Activated naive CD4-positive, alpha-beta T cell treated with anti-CD3 and anti-CD28 coated beads for 36 hours (primary cell): ENCODE results near the gene NINJ2. TPM values are rescaled to one million over a fixed set of nuclear protein-coding genes. Genes with fewer than 3 reads are reported as not detected.
"Not testable (repeated sequence)": the region's sequence is repeated elsewhere in the genome, so short reads cannot be mapped to it uniquely, and the experiment has no call there.

Source experiments
- CTCF ChIA-PET: fragments of 350-600 bp; sonication (Branson Sonifier 250); formaldehyde crosslinking; loops from one replicate; lab custom pipeline; 2021; ENCODE audit warnings: antibody characterized with exemption; lab: Charles Lee
- DNase-seq: peaks from one replicate; pipeline ENCODE4 v3.0.0-alpha.2; 2020
- H3K27ac Mint-ChIP-seq: one replicate; pipeline ENCODE4 v1.8.0; 2021; ENCODE audit warnings: mild to moderate bottlenecking, mixed read lengths
- H3K27me3 Mint-ChIP-seq: one replicate; pipeline ENCODE4 v1.8.0; 2021; ENCODE audit warnings: low read depth, mixed read lengths
- H3K36me3 Mint-ChIP-seq: one replicate; pipeline ENCODE4 v1.8.0; 2021; ENCODE audit warnings: low read depth, mixed read lengths
- H3K4me1 Mint-ChIP-seq: one replicate; pipeline ENCODE4 v1.8.0; 2021; ENCODE audit warnings: low read depth, mixed read lengths
- H3K4me3 Mint-ChIP-seq: one replicate; pipeline ENCODE4 v1.8.0; 2021; ENCODE audit warnings: mild to moderate bottlenecking, moderate library complexity, mixed read lengths
- H3K9me3 Mint-ChIP-seq: one replicate; pipeline ENCODE4 v1.8.0; 2021; ENCODE audit warnings: mixed read lengths
- intact Hi-C: fragments of 100-400 bp; cut with micrococcal nuclease; formaldehyde crosslinking; loops from one replicate; pipeline ENCODE4 v1.15.1; 2023
- total RNA-seq, 2 experiments: library from RNA; stranded (reverse); gene quantifications; one replicate each; pipeline ENCODE4 v1.2.3, GENCODE V29; 2021

The NINJ2 gene
- total RNA-seq, 2 experiments from 2014 or later: 1.8 to 2.5 TPM

- no peak overlapping the region for H3K27ac Mint-ChIP-seq
- no peak overlapping the region for H3K4me3 Mint-ChIP-seq
- no peak for DNase-seq
- CTCF ChIA-PET: no interaction called here
- no peaks in the 10 kb centered on the region for H3K27me3 Mint-ChIP-seq
- H3K9me3 Mint-ChIP-seq: peaks cover 3% of the 10 kb centered on the region
- H3K36me3 Mint-ChIP-seq: no peaks in the 10 kb centered on the region
- intact Hi-C loops: no loop called here
- H3K4me1 Mint-ChIP-seq: peaks cover 2% of the 10 kb centered on the region
These were observed 75.9 kb downstream of the NINJ2 start for GRCh38 chr12:587132-588023.

GRCh38 chr12:586318-587071, 76.8 kb downstream of the NINJ2 start:
- Mint-ChIP-seq H3K4me3 (no peak overlapping the region), H3K4me1 (peaks cover 2% of the 10 kb centered on the region), H3K27ac (no peak overlapping the region), H3K9me3 (peaks cover 3% of the 10 kb centered on the region), H3K27me3 (no peaks in the 10 kb centered on the region), H3K36me3 (no peaks in the 10 kb centered on the region)
- DNase-seq: no peak
- intact Hi-C loops: no loop called here
- CTCF ChIA-PET: no interaction called here

GRCh38 chr12:585062-586061, 77.9 kb downstream of the NINJ2 start:
- CTCF ChIA-PET: interaction anchor here (0.7 kb wide), 1 partner anchor 30 kb away, joined by 3 read pairs; no protein-coding TSS in a partner anchor
- intact Hi-C loops: no loop called here
- H3K27ac Mint-ChIP-seq: no peak overlapping the region

GRCh38 chr12:583251-583869, 79.9 kb downstream of the NINJ2 start:
- Mint-ChIP-seq H3K4me1 (no peaks in the 10 kb centered on the region), H3K9me3 (peaks cover under 1% of the 10 kb centered on the region), H3K36me3 (no peaks in the 10 kb centered on the region), H3K27me3 (no peaks in the 10 kb centered on the region), H3K4me3 (no peak overlapping the region), H3K27ac (no peak overlapping the region)
- intact Hi-C loops: no loop called here
- CTCF ChIA-PET: no interaction called here
- DNase-seq: no peak

More at GRCh38 chr12:585062-586061, 77.9 kb downstream of the NINJ2 start:
- Mint-ChIP-seq H3K4me3 (no peak overlapping the region), H3K4me1 (peaks cover 2% of the 10 kb centered on the region), H3K36me3 (no peaks in the 10 kb centered on the region), H3K9me3 (peaks cover 3% of the 10 kb centered on the region), H3K27me3 (no peaks in the 10 kb centered on the region)
- DNase-seq: no peak

- no peak overlapping the region for H3K4me3 Mint-ChIP-seq
- no peaks in the 10 kb centered on the region for H3K9me3 Mint-ChIP-seq
- no peak for DNase-seq
- intact Hi-C loops: no loop called here
- H3K27ac Mint-ChIP-seq: no peak overlapping the region
- H3K4me1 Mint-ChIP-seq: peaks cover under 1% of the 10 kb centered on the region
- no peaks in the 10 kb centered on the region for H3K27me3 Mint-ChIP-seq
- no peaks in the 10 kb centered on the region for H3K36me3 Mint-ChIP-seq
- CTCF ChIA-PET: interaction anchor here (0.6 to 1.0 kb wide), 3 partner anchors 169 to 238 kb away, joined by 3 to 6 read pairs (median 3); no protein-coding TSS in a partner anchor
These were observed 81.5 kb downstream of the NINJ2 start for GRCh38 chr12:581746-582145.

- H3K27me3 Mint-ChIP-seq: no peaks in the 10 kb centered on the region
- H3K4me3 Mint-ChIP-seq: no peak overlapping the region
- intact Hi-C loops: no loop called here
- peaks cover 3% of the 10 kb centered on the region for H3K4me1 Mint-ChIP-seq
- no peaks in the 10 kb centered on the region for H3K9me3 Mint-ChIP-seq
- no peak overlapping the region for H3K27ac Mint-ChIP-seq
- H3K36me3 Mint-ChIP-seq: no peaks in the 10 kb centered on the region
- no peak for DNase-seq
- CTCF ChIA-PET: interaction anchor here (0.6 to 1.0 kb wide), 3 partner anchors 170 to 239 kb away, joined by 3 to 6 read pairs (median 3); no protein-coding TSS in a partner anchor
These were observed 81.9 kb downstream of the NINJ2 start for GRCh38 chr12:581321-581720.

- Mint-ChIP-seq H3K27ac (no peak overlapping the region), H3K36me3 (no peaks in the 10 kb centered on the region), H3K4me1 (peaks cover 8% of the 10 kb centered on the region), H3K4me3 (no peak overlapping the region), H3K27me3 (no peaks in the 10 kb centered on the region), H3K9me3 (no peaks in the 10 kb centered on the region)
- intact Hi-C loops: no loop called here
- no peak for DNase-seq
- CTCF ChIA-PET: interaction anchor here (0.6 to 0.9 kb wide), 2 partner anchors 234 to 248 kb away, joined by 3 to 6 read pairs; no protein-coding TSS in a partner anchor
These were observed 82.4 kb downstream of the NINJ2 start for GRCh38 chr12:580813-581212.

GRCh38 chr12:579420-580110, 83.7 kb downstream of the NINJ2 start:
- CTCF ChIA-PET: interaction anchor here (0.6 to 1.8 kb wide), 4 partner anchors 10 to 472 kb away, joined by 3 to 5 read pairs (median 4); no protein-coding TSS in a partner anchor
- no peak overlapping the region for H3K27ac Mint-ChIP-seq
- no peaks in the 10 kb centered on the region for H3K27me3 Mint-ChIP-seq
- intact Hi-C loops: no loop called here
- DNase-seq: no peak
- H3K9me3 Mint-ChIP-seq: peaks cover 1% of the 10 kb centered on the region
- H3K4me3 Mint-ChIP-seq: no peak overlapping the region
- H3K4me1 Mint-ChIP-seq: peaks cover 18% of the 10 kb centered on the region
- H3K36me3 Mint-ChIP-seq: no peaks in the 10 kb centered on the region

- no peak overlapping the region for H3K4me3 Mint-ChIP-seq
These were observed 84.4 kb downstream of the NINJ2 start for GRCh38 chr12:578748-579419.

GRCh38 chr12:577994-578747, 85.1 kb downstream of the NINJ2 start:
- H3K4me3 Mint-ChIP-seq, H3K27ac Mint-ChIP-seq, DNase-seq, H3K27me3 Mint-ChIP-seq, H3K36me3 Mint-ChIP-seq, H3K9me3 Mint-ChIP-seq: not testable (repeated sequence)
- CTCF ChIA-PET: interaction anchor here (0.6 to 4.6 kb wide), 5 partner anchors 8 to 325 kb away, joined by 3 to 50 read pairs (median 4); no protein-coding TSS in a partner anchor
- H3K4me1 Mint-ChIP-seq: peaks cover 18% of the 10 kb centered on the region
- intact Hi-C loops: loop anchor here (2.0 kb wide), 3 partner anchors 33 to 89 kb away; no protein-coding TSS in a partner anchor

More at GRCh38 chr12:578748-579419, 84.4 kb downstream of the NINJ2 start:
- CTCF ChIA-PET: interaction anchor here (0.6 to 1.8 kb wide), 3 partner anchors 9 to 472 kb away, joined by 3 to 5 read pairs (median 4); no protein-coding TSS in a partner anchor
- Mint-ChIP-seq H3K9me3 (peaks cover 3% of the 10 kb centered on the region), H3K27ac (no peak overlapping the region), H3K4me1 (peaks cover 18% of the 10 kb centered on the region), H3K36me3 (peaks cover 2% of the 10 kb centered on the region), H3K27me3 (no peaks in the 10 kb centered on the region)
- no peak for DNase-seq
- intact Hi-C loops: no loop called here
